Thoracic aorta (tissue), 2 donors: ENCODE measurements around the gene WIZ. TPM values are rescaled to one million over a fixed set of nuclear protein-coding genes. Genes with fewer than 3 reads are reported as not detected.

Source experiments
- ATAC-seq: fragments of 150-250 bp; one replicate; pipeline ENCODE4 v1.8.0; 2017; ENCODE audit warnings: low read depth; ENCODE audit not compliant: insufficient number of reproducible peaks, low FRiP score
- DNase-seq: peaks from one replicate; pipeline ENCODE4 v3.0.0-alpha.2; 2020; ENCODE audit warnings: low spot score
- H3K27ac ChIP-seq, 2 donors: fragments of 200-600 bp; sonication (generic); 1 replicate in 1 of 2; 2 replicates in 1 of 2; pipeline ENCODE4 v1.5.1; 2016; ENCODE audit warnings: mild to moderate bottlenecking in 2 of 2, moderate library complexity in 2 of 2
- H3K27me3 ChIP-seq: fragments of 200-600 bp; sonication (generic); replicated peaks from 2 replicates; pipeline ENCODE4 v1.6.0; 2016; ENCODE audit warnings: mild to moderate bottlenecking; ENCODE audit not compliant: insufficient read depth
- H3K36me3 ChIP-seq: fragments of 200-600 bp; sonication (generic); one replicate; pipeline ENCODE4 v1.5.1; 2016
- H3K4me1 ChIP-seq, 2 donors: fragments of 200-600 bp; sonication (generic); 1 replicate in 1 of 2; 2 replicates in 1 of 2; pipeline versions ENCODE4 v1.5.1 to v1.6.0; 2016; ENCODE audit warnings: low read depth in 2 of 2, mild to moderate bottlenecking in 1 of 2; ENCODE audit not compliant: control insufficient read depth in 1 of 2
- H3K4me3 ChIP-seq: fragments of 200-600 bp; sonication (generic); 2 replicates; pipeline ENCODE4 v1.5.1; 2016; ENCODE audit warnings: mild to moderate bottlenecking
- H3K9me3 ChIP-seq: fragments of 200-600 bp; sonication (generic); 2 replicates; pipeline ENCODE4 v1.5.1; 2016
- CTCF ChIP-seq: fragments of 200-600 bp; sonication (generic); IDR thresholded peaks from one replicate; pipeline ENCODE4 v1.5.1; 2019; ENCODE audit warnings: antibody characterized with exemption
- total RNA-seq, 2 donors: library from RNA; depleted of rRNA; stranded (reverse); fragments of >200 nt; gene quantifications; one replicate each; pipeline versions ENCODE4 v1.1.0 to v1.2.3, GENCODE V29; 2016

Gene WIZ
- total RNA-seq, 2 donors from 2014 or later = 37.8 to 45.3 TPM

GRCh38 chr19:15455996-15456395, 6.2 kb upstream of the WIZ start:
- Histone ChIP-seq H3K36me3 (no peaks in the 10 kb centered on the region), H3K27me3 (peaks cover 9% of the 10 kb centered on the region), H3K27ac (no peak overlapping the region), H3K9me3 (no peaks in the 10 kb centered on the region), H3K4me1 (peaks cover 0 to 27% of the 10 kb centered on the region in 2 donors), H3K4me3 (no peak overlapping the region)
- no peak for TF ChIP-seq CTCF
- ATAC-seq (no peak), DNase-seq (no peak)

GRCh38 chr19:15453906-15454860, 4.4 kb upstream of the WIZ start:
- Histone ChIP-seq H3K9me3 (no peaks in the 10 kb centered on the region), H3K27ac (no peak overlapping the region), H3K36me3 (no peaks in the 10 kb centered on the region), H3K27me3 (peaks cover 9% of the 10 kb centered on the region), H3K4me1 (peaks cover under 1 to 28% of the 10 kb centered on the region in 2 donors), H3K4me3 (no peak overlapping the region)
- no peak for TF ChIP-seq CTCF
- no peak for ATAC-seq
- no peak for DNase-seq

DNA sequence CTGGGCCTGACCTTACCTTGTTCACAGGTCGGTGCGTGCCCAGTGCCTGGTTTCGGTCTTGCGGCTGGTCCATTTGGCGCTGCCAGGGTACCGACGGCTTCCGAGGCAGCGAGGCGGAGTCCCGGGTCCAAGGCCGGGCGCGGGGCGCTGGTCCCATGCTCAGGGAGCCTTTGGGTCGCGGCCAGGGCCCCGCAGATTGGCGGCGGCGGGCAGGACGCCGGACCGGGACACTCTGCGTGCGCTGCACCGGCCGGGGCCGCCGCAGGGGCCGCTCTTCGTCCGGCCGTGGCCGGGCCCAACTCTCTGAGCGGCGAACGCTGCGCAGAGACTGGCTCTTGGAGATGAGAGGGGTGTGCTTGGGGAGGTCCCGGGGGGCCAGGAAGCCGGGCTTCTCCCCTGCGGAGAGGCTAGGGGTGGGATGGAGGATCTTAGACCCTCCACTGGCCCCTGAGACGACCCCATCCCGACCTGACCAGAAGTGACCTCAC, 3.4 kb upstream of the WIZ start:
- Histone ChIP-seq H3K4me3 (peak overlapping the region; percentile 66), H3K9me3 (no peaks in the 10 kb centered on the region), H3K27ac (peak overlapping the region in 1 of 2 donors; percentile 2), H3K4me1 (peaks cover 7 to 39% of the 10 kb centered on the region in 2 donors), H3K36me3 (no peaks in the 10 kb centered on the region), H3K27me3 (peaks cover 9% of the 10 kb centered on the region)
- peak; percentile 53 for TF ChIP-seq CTCF
- no peak for ATAC-seq
- no peak for DNase-seq

DNA sequence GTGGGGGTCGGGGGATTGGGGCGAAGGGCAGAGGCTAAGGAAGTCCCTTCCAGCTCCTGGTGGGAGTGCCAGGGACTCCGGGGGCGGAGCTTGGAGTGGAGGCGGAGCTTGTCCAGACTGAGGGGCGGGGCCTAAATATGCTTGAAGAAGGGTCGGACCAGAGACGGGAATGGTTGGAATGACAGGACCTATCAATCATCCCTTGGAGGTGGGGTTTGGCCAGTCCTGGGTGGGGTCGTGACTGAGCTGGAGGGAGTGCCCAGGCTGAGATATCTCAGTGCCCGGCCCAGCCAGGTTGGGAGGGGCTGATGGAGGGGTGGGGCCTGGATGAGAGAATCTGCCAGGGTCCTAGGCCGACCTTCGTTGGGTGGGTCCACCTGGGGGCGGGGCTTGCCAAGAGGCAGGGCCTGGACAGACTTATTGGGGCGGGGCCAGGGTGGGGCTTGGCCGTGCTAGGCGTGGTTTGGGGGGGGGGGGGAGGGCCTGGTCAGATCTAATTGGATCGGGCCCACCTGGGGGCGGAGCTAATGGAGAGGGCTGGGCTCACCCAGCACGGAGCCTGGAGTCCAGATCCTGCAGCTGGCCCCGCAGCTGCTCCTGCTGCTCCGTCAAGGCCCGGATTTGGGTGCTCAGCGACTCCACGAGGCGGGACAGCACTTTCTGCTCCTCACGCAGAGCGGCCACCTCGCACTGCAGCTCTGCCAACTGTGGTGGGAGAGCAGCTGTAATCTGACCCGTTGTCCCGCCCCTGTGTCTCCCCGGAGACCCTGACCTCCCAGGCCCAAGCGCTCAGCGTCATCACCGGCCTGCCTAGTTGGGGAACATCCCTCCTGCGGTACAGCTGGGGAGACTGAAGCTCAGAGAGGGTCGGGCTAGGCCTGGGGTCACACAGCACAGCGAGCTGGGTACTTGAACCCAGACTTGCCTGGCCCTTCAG, 2.6 kb upstream of the WIZ start:
- H3K36me3 ChIP-seq = no peaks in the 10 kb centered on the region
- no peaks in the 10 kb centered on the region for H3K9me3 ChIP-seq
- TF ChIP-seq CTCF = no peak
- peaks cover 9% of the 10 kb centered on the region for H3K27me3 ChIP-seq
- peak overlapping the region; percentile 66 for H3K4me3 ChIP-seq
- ATAC-seq (peak; percentile 45), DNase-seq (peak; percentile 49)
- H3K4me1 ChIP-seq = peaks cover 7 to 35% of the 10 kb centered on the region in 2 donors
- peak overlapping the region; percentile 49 to 64 for H3K27ac ChIP-seq

GRCh38 chr19:15450528-15450890, 753 bp upstream of the WIZ start:
- TF ChIP-seq CTCF = no peak
- Histone ChIP-seq H3K4me3 (no peak overlapping the region), H3K27ac (peak overlapping the region in 1 of 2 donors; percentile 65), H3K4me1 (peaks cover 17 to 41% of the 10 kb centered on the region in 2 donors), H3K27me3 (no peaks in the 10 kb centered on the region), H3K9me3 (no peaks in the 10 kb centered on the region), H3K36me3 (no peaks in the 10 kb centered on the region)
- no peak for DNase-seq
- no peak for ATAC-seq
